HepG2 (cell line): ENCODE data around the gene RBM12. TPM values are rescaled to one million over a fixed set of nuclear protein-coding genes. Genes with fewer than 3 reads are reported as not detected.
A peak's percentile ranks its signal among the peaks of the same experiment; 100 is the strongest.

Experiments
- ADNP ChIP-seq: sonication (generic); formaldehyde crosslinking; IDR thresholded peaks from 2 replicates; pipeline ENCODE4 v1.4.0; 2020; ENCODE audit warnings: missing genetic modification reagents
- FOXK1 ChIP-seq: sonication (generic); formaldehyde crosslinking; IDR thresholded peaks from 2 replicates; pipeline ENCODE4 v1.4.0; 2020; ENCODE audit warnings: low read depth, missing genetic modification reagents, borderline replicate concordance
- HNRNPK ChIP-seq: fragments of 200-400 bp; formaldehyde crosslinking; IDR thresholded peaks from 2 replicates; pipeline ENCODE4 v1.6.1; 2018; ENCODE audit warnings: low read length, low read depth, moderate library complexity, mild to moderate bottlenecking; ENCODE audit not compliant: poor library complexity, severe bottlenecking
- HNRNPL ChIP-seq: fragments of 200-400 bp; formaldehyde crosslinking; IDR thresholded peaks from 2 replicates; pipeline ENCODE4 v1.6.1; 2017; ENCODE audit warnings: mild to moderate bottlenecking, low read depth, low read length
- IRX3 ChIP-seq: sonication (generic); formaldehyde crosslinking; IDR thresholded peaks from 2 replicates; pipeline ENCODE4 v1.8.1; 2023; ENCODE audit warnings: mild to moderate bottlenecking, low read depth, missing genetic modification reagents, borderline replicate concordance
- MIER3 ChIP-seq: IDR thresholded peaks from 2 replicates; pipeline ENCODE4 v1.6.1; 2016; ENCODE audit warnings: missing compliant biosample characterization, borderline replicate concordance
- NFE2L1 ChIP-seq: sonication (generic); formaldehyde crosslinking; IDR thresholded peaks from 2 replicates; pipeline ENCODE4 v1.4.0; 2020; ENCODE audit warnings: missing genetic modification reagents, mild to moderate bottlenecking, borderline replicate concordance
- NFRKB ChIP-seq: fragments of 450-650 bp; IDR thresholded peaks from 2 replicates; pipeline ENCODE4 v1.6.1; 2017
- POGK ChIP-seq: sonication (generic); formaldehyde crosslinking; conservative IDR thresholded peaks from 2 replicates; pipeline ENCODE4 v1.8.0; 2022; ENCODE audit warnings: mild to moderate bottlenecking, moderate library complexity, missing genetic modification reagents
- RAD21 ChIP-seq: fragments of 450-650 bp; formaldehyde crosslinking; IDR thresholded peaks from 2 replicates; pipeline ENCODE4 v1.5.0; 2020; ENCODE audit warnings: mild to moderate bottlenecking
- SMAD1 ChIP-seq: sonication (generic); formaldehyde crosslinking; IDR thresholded peaks from 2 replicates; pipeline ENCODE4 v1.4.0; 2020; ENCODE audit warnings: missing genetic modification reagents, low read depth, mild to moderate bottlenecking, borderline replicate concordance
- ZGPAT ChIP-seq: IDR thresholded peaks from 2 replicates; pipeline ENCODE4 v1.6.1; 2016; ENCODE audit warnings: mild to moderate bottlenecking
- ZNF383 ChIP-seq: sonication (generic); formaldehyde crosslinking; IDR thresholded peaks from 2 replicates; pipeline ENCODE4 v1.4.0; 2020; ENCODE audit warnings: missing genetic modification reagents, mild to moderate bottlenecking, borderline replicate concordance
- ZUFSP ChIP-seq: sonication (generic); formaldehyde crosslinking; IDR thresholded peaks from 2 replicates; pipeline ENCODE4 v1.9.0; 2021; ENCODE audit warnings: missing genetic modification reagents, mild to moderate bottlenecking, borderline replicate concordance
- polyA plus RNA-seq, 8 experiments: library from polyadenylated mRNA; depleted of rRNA in 3 of 8; stranded (reverse) in 7 of 8; unstranded in 1 of 8; fragments of >200 nt; fragmentation: Illumina TruSeq in 4 of 8; extraction: Trizol in 4 of 8; gene quantifications; 2 replicates each; pipeline versions ENCODE4 v1.2.1 to v1.2.3, GENCODE V29; 2011 to 2016; ENCODE audit warnings: low read depth in 4 of 8, missing spikeins in 1 of 8, mixed read lengths in 1 of 8; ENCODE audit not compliant: insufficient read depth in 1 of 8
- total RNA-seq, 5 experiments: library from RNA; depleted of rRNA; stranded (reverse); fragments of >200 nt; fragmentation: Illumina TruSeq; extraction: Trizol; gene quantifications; 2 replicates each; pipeline ENCODE4 v1.2.3, GENCODE V29; 2016; ENCODE audit warnings: low read depth in 1 of 5
- TF ChIP-seq, protein P1 (sequence below): sonication (generic); formaldehyde crosslinking; IDR thresholded peaks from 2 replicates; pipeline ENCODE4 v1.4.0; 2020; ENCODE audit warnings: mild to moderate bottlenecking, missing genetic modification reagents
- TF ChIP-seq, protein P2 (sequence below): sonication (generic); formaldehyde crosslinking; IDR thresholded peaks from 2 replicates; pipeline ENCODE4 v1.8.0; 2022; ENCODE audit warnings: mild to moderate bottlenecking, missing genetic modification reagents
- TF ChIP-seq, protein P3 (sequence below): sonication (generic); formaldehyde crosslinking; IDR thresholded peaks from 2 replicates; pipeline ENCODE4 v1.4.0; 2020; ENCODE audit warnings: missing genetic modification reagents

The RBM12 gene
- total and polyA plus RNA-seq, 2 of the 13 experiments (the other 11 are each of a cell fraction or from before 2014, with no cell fraction given), result 97.9 to 104 TPM

DNA sequence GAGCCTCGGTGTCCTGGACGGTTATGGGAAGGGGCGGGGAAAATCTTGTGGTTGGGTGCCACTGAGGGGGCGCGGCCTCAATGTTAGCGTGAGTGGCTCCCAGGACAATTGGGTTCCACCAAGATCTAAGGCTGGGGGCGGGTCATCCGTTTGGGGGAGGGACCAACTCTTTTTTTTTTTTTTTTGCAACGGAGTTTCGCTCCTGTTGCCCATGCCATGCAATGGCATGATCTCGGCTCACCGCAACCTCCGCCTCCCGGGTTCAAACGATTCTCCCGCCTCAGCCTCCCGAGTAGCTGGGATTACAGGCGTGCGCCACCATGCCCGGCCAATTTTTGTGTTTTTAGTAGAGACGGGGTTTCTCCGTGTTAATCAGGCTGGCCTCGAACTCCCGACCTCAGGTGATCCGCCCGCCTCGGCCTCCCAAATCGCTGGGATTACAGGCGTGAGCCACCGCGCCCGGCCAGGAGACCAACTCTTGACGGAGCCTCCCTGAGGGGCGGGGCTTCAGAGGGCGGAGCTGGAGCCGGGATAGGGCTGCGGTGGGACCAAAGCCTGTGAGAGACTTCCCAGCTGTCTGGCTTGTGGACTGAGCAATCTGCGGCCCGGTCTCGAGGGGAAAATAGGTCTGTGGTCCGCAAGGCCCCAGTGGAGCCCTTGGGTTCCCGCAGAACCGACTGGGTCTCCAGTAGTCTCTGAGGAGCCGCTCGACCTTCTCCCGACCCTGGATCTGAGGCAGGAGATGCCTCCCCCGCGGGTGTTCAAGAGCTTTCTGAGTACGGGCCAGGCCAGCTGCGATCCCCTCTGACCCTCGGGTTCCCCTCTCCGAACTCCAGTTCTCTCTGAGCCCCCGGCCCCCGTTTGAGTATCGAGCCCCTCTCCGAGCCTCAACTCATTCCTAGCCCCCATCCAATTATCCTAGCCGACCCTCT, 48.0 kb downstream of the RBM12 start (continued):
- peak; percentile 81 for TF ChIP-seq ZGPAT (CRISPR knock-in tag)
- TF ChIP-seq HNRNPK, result peak; percentile 21
- TF ChIP-seq HNRNPL, result 0 out of 2 replicates have a peak, but pooled peaks have one; percentile 70
- TF ChIP-seq, protein P1, sequence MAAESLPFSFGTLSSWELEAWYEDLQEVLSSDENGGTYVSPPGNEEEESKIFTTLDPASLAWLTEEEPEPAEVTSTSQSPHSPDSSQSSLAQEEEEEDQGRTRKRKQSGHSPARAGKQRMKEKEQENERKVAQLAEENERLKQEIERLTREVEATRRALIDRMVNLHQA, result no peak
- TF ChIP-seq NFE2L1 (CRISPR knock-in tag), result no peak; the same call in 1 of the 2 replicates
- TF ChIP-seq ZNF383 (CRISPR knock-in tag), result peak; percentile 49; the same call in 1 of the 2 replicates
- TF ChIP-seq ZUFSP (CRISPR knock-in tag), result no peak
- TF ChIP-seq POGK (CRISPR knock-in tag), result peak; percentile 74
- TF ChIP-seq FOXK1 (CRISPR knock-in tag), result peak; percentile 52; the same call in 1 of the 2 replicates
- peak; percentile 64; the same call in 1 of the 2 replicates for TF ChIP-seq RAD21 (CRISPR knock-in tag)
- TF ChIP-seq, protein P2, sequence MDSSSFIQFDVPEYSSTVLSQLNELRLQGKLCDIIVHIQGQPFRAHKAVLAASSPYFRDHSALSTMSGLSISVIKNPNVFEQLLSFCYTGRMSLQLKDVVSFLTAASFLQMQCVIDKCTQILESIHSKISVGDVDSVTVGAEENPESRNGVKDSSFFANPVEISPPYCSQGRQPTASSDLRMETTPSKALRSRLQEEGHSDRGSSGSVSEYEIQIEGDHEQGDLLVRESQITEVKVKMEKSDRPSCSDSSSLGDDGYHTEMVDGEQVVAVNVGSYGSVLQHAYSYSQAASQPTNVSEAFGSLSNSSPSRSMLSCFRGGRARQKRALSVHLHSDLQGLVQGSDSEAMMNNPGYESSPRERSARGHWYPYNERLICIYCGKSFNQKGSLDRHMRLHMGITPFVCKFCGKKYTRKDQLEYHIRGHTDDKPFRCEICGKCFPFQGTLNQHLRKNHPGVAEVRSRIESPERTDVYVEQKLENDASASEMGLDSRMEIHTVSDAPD (CRISPR knock-in tag), result 0 out of 2 replicates have a peak, but pooled peaks have one; percentile 63
- peak; percentile 73; the same call in 1 of the 2 replicates for TF ChIP-seq MIER3 (CRISPR knock-in tag)
- TF ChIP-seq NFRKB, result no peak
- peak; percentile 99 for TF ChIP-seq ADNP (CRISPR knock-in tag)
- TF ChIP-seq, protein P3, sequence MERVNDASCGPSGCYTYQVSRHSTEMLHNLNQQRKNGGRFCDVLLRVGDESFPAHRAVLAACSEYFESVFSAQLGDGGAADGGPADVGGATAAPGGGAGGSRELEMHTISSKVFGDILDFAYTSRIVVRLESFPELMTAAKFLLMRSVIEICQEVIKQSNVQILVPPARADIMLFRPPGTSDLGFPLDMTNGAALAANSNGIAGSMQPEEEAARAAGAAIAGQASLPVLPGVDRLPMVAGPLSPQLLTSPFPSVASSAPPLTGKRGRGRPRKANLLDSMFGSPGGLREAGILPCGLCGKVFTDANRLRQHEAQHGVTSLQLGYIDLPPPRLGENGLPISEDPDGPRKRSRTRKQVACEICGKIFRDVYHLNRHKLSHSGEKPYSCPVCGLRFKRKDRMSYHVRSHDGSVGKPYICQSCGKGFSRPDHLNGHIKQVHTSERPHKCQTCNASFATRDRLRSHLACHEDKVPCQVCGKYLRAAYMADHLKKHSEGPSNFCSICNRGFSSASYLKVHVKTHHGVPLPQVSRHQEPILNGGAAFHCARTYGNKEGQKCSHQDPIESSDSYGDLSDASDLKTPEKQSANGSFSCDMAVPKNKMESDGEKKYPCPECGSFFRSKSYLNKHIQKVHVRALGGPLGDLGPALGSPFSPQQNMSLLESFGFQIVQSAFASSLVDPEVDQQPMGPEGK (CRISPR knock-in tag), result no peak; the same call in 1 of the 2 replicates
- TF ChIP-seq IRX3 (CRISPR knock-in tag), result no peak; the same call in 1 of the 2 replicates
- TF ChIP-seq SMAD1, result peak; percentile 93
